ENCODE data around the gene ALKBH4.

Gene ALKBH4

DNA sequence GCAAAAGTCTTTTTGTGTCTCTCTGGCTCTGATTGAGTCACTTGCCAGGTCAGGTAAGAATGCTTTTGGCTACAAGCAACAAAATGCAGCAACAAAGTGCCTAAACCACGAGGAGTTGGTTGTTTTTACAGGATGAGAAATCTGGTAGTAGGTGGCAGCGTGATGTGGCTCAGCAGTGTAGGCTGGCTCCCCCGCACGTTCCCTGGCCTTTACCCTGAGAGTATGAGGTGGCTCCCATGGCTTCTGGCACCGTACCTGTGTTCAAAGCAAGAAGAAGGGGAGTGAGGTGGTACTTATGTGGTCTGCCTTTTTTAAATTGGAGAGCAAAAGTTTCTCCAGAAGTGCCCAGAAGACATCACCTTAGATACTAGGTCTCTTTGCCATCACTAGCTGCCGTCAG lies 56.8 kb downstream of the ALKBH4 start:
- no peak overlapping the region for H3K4me3 ChIP-seq (ENCODE audit: low read depth, low read length)
- in situ Hi-C loops (cut with HindIII; ENCODE audit: low sequenced_read_pairs) = no loop called here

More for the DNA sequence above, 56.8 kb downstream of the ALKBH4 start:
- TF ChIP-seq, protein P1, sequence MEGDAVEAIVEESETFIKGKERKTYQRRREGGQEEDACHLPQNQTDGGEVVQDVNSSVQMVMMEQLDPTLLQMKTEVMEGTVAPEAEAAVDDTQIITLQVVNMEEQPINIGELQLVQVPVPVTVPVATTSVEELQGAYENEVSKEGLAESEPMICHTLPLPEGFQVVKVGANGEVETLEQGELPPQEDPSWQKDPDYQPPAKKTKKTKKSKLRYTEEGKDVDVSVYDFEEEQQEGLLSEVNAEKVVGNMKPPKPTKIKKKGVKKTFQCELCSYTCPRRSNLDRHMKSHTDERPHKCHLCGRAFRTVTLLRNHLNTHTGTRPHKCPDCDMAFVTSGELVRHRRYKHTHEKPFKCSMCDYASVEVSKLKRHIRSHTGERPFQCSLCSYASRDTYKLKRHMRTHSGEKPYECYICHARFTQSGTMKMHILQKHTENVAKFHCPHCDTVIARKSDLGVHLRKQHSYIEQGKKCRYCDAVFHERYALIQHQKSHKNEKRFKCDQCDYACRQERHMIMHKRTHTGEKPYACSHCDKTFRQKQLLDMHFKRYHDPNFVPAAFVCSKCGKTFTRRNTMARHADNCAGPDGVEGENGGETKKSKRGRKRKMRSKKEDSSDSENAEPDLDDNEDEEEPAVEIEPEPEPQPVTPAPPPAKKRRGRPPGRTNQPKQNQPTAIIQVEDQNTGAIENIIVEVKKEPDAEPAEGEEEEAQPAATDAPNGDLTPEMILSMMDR (IDR thresholded peaks at IDR 0.05; ENCODE audit: low read depth, low read length, missing control alignments) = no peak
- DNase-seq (ENCODE audit: low read depth) = no peak
